ENCODE results near the gene COPS3.
A peak's percentile ranks its signal among the peaks of the same experiment; 100 is the strongest.

Gene COPS3

GRCh38 chr17:17227608-17228520, 53.2 kb downstream of the COPS3 start:
- Histone ChIP-seq H3K4me3 (no peak overlapping the region), H3K27ac (peak overlapping the region in 1 of 2 donors; percentile 40)
- no peak for TF ChIP-seq CTCF (IDR thresholded peaks at IDR 0.05)
- DNase-seq (ENCODE audit: low spot score) = peak; percentile 73

GRCh38 chr17:17226451-17227265, 54.4 kb downstream of the COPS3 start:
- DNase-seq (ENCODE audit: low spot score) = peak; percentile 65
- no peak overlapping the region for H3K27ac ChIP-seq
- no peak overlapping the region for H3K4me3 ChIP-seq
- TF ChIP-seq CTCF (IDR thresholded peaks at IDR 0.05) = no peak

- no peak for DNase-seq (ENCODE audit: low spot score)
- Histone ChIP-seq H3K4me3 (no peak overlapping the region), H3K27ac (no peak overlapping the region)
- no peak for TF ChIP-seq CTCF (IDR thresholded peaks at IDR 0.05)
Measured at GRCh38 chr17:17225901-17226300, 55.1 kb downstream of the COPS3 start.

GRCh38 chr17:17224137-17224536, 56.9 kb downstream of the COPS3 start:
- DNase-seq (ENCODE audit: low spot score) = no peak

GRCh38 chr17:17223736-17224135, 57.3 kb downstream of the COPS3 start:
- Histone ChIP-seq H3K27ac (no peak overlapping the region), H3K4me3 (no peak overlapping the region)
- TF ChIP-seq CTCF (IDR thresholded peaks at IDR 0.05) = no peak
- no peak for DNase-seq (ENCODE audit: low spot score)

More at GRCh38 chr17:17224137-17224536, 56.9 kb downstream of the COPS3 start:
- no peak for TF ChIP-seq CTCF (IDR thresholded peaks at IDR 0.05)
- Histone ChIP-seq H3K4me3 (no peak overlapping the region), H3K27ac (no peak overlapping the region)

- no peak for TF ChIP-seq CTCF (IDR thresholded peaks at IDR 0.05)
- H3K4me3 ChIP-seq = no peak overlapping the region
- no peak overlapping the region for H3K27ac ChIP-seq
- no peak for DNase-seq (ENCODE audit: low spot score)
Measured at GRCh38 chr17:17221329-17221728, 59.7 kb downstream of the COPS3 start.

Measured in coronary artery (tissue), 2 donors.